Measurements from ENCODE around the gene HIRA.
"Not testable (repeated sequence)": the region's sequence is repeated elsewhere in the genome, so short reads cannot be mapped to it uniquely, and the experiment has no call there.

HIRA gene

DNA sequence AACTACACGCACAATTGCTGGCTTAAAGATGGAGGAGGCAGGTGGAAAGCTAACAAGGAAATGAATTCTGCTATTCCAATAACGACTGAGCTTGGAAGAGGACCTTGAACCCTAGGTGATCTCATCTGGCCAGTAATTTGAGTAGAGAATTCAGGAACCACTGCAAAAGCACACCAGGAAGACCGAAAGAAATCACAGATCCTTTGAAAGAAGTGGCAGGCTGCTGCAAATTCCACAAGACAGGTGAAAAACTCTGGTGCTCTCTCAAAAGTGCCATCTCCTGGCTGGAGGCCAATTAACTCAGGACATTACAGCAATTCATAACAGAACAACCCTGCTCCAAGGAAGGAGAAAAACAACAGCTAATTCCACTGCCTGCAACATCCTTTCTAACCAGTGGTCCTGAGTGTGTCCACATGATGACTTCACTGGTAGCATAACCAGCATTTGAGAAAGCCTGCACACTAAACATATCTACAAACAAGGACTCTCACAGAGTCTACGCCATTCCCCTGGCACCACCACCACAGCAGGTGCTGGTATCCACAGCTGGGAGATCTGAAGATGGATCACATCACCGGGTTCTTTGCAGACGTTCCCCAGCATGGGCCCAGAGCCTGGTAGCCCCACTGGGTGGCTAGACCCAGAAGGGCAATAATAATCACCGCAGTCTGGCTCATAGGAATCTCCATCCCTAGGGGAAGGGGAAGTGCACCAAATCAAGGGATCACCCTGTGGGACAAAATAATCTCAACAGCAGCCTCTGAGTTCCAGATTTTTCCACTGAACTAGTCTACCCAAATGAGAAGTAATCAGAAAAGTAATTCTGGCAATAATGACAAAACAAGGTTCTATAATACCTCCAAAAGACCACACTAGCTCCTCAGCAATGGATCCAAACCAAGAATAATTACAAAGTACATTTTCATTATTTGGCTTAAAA is 95.1 kb downstream of the HIRA start:
- peaks cover 82% of the 10 kb centered on the region for H3K36me3 ChIP-seq (replicated peaks; ENCODE audit: low read depth, low read length)
- H3K4me1 ChIP-seq (ENCODE audit: low read length) = no peaks in the 10 kb centered on the region
- TF ChIP-seq, protein P1, sequence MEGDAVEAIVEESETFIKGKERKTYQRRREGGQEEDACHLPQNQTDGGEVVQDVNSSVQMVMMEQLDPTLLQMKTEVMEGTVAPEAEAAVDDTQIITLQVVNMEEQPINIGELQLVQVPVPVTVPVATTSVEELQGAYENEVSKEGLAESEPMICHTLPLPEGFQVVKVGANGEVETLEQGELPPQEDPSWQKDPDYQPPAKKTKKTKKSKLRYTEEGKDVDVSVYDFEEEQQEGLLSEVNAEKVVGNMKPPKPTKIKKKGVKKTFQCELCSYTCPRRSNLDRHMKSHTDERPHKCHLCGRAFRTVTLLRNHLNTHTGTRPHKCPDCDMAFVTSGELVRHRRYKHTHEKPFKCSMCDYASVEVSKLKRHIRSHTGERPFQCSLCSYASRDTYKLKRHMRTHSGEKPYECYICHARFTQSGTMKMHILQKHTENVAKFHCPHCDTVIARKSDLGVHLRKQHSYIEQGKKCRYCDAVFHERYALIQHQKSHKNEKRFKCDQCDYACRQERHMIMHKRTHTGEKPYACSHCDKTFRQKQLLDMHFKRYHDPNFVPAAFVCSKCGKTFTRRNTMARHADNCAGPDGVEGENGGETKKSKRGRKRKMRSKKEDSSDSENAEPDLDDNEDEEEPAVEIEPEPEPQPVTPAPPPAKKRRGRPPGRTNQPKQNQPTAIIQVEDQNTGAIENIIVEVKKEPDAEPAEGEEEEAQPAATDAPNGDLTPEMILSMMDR (IDR thresholded peaks at IDR 0.05; ENCODE audit: low read depth, low read length) = no peak
- no peak for TF ChIP-seq EZH2phosphoT487 (IDR thresholded peaks at IDR 0.05; ENCODE audit: low read depth)
- no peaks in the 10 kb centered on the region for H4K20me1 ChIP-seq (ENCODE audit: insufficient read depth, low read length)
- H2AFZ ChIP-seq (ENCODE audit: low read depth, low read length) = no peak overlapping the region
- H3K4me2 ChIP-seq (ENCODE audit: low read length) = no peak overlapping the region
- peaks cover 37% of the 10 kb centered on the region for H3K9me3 ChIP-seq (ENCODE audit: insufficient read depth, low read length)
- H3K27ac ChIP-seq (ENCODE audit: low read length) = no peak overlapping the region
- no peaks in the 10 kb centered on the region for H3K79me2 ChIP-seq (ENCODE audit: low read length)
- no peak overlapping the region for H3K9ac ChIP-seq (ENCODE audit: low read length)
- H3K4me3 ChIP-seq (ENCODE audit: low read length) = no peak overlapping the region
- no peaks in the 10 kb centered on the region for H3K27me3 ChIP-seq (ENCODE audit: low read depth, low read length)

DNA sequence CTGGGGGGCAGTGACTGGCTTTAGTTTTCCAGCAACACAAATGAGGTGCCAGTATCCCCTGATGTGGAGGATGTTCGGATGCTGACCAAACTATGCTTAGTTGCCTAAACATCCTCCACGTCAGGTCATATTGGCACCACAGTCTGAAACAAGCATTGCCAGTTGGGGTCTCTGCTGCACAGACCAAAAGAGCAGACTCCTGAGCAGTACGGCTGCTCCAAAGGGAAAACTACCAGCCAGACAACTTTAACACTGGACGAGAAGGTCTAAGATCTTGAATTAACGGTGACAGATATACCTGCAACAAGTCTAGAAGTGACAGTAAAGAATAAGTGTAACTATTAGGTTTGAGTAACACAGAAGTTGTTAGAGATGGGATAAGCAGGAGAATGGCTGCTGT is 99.6 kb downstream of the HIRA start:
- Histone ChIP-seq H3K9me3 (ENCODE audit: insufficient read depth, low read length) (peaks cover 27% of the 10 kb centered on the region), H3K79me2 (ENCODE audit: low read length) (no peaks in the 10 kb centered on the region), H3K4me1 (ENCODE audit: low read length) (no peaks in the 10 kb centered on the region)

GRCh38 chr22:19331474-19331873 is 100.1 kb downstream of the HIRA start:
- no peak overlapping the region for H3K27ac ChIP-seq (ENCODE audit: low read length)
- no peak overlapping the region for H2AFZ ChIP-seq (ENCODE audit: low read depth, low read length)
- no peaks in the 10 kb centered on the region for H3K4me1 ChIP-seq (ENCODE audit: low read length)
- no peak for TF ChIP-seq EZH2phosphoT487 (IDR thresholded peaks at IDR 0.05; ENCODE audit: low read depth)
- TF ChIP-seq, protein P1 (IDR thresholded peaks at IDR 0.05; ENCODE audit: low read depth, low read length) = no peak
- H3K9me3 ChIP-seq (ENCODE audit: insufficient read depth, low read length) = peaks cover 22% of the 10 kb centered on the region
- no peak overlapping the region for H3K4me2 ChIP-seq (ENCODE audit: low read length)
- H3K9ac ChIP-seq (ENCODE audit: low read length) = no peak overlapping the region
- peaks cover 75% of the 10 kb centered on the region for H3K36me3 ChIP-seq (replicated peaks; ENCODE audit: low read depth, low read length)
- H3K79me2 ChIP-seq (ENCODE audit: low read length) = no peaks in the 10 kb centered on the region
- no peak overlapping the region for H3K4me3 ChIP-seq (ENCODE audit: low read length)
- H4K20me1 ChIP-seq (ENCODE audit: insufficient read depth, low read length) = no peaks in the 10 kb centered on the region
- H3K27me3 ChIP-seq (ENCODE audit: low read depth, low read length) = no peaks in the 10 kb centered on the region

More for the DNA sequence above, 99.6 kb downstream of the HIRA start:
- no peak overlapping the region for H3K4me3 ChIP-seq (ENCODE audit: low read length)
- no peaks in the 10 kb centered on the region for H3K27me3 ChIP-seq (ENCODE audit: low read depth, low read length)
- no peak overlapping the region for H3K27ac ChIP-seq (ENCODE audit: low read length)
- no peak for TF ChIP-seq EZH2phosphoT487 (IDR thresholded peaks at IDR 0.05; ENCODE audit: low read depth)
- TF ChIP-seq, protein P1 (IDR thresholded peaks at IDR 0.05; ENCODE audit: low read depth, low read length) = no peak
- no peak overlapping the region for H3K9ac ChIP-seq (ENCODE audit: low read length)
- H2AFZ ChIP-seq (ENCODE audit: low read depth, low read length) = no peak overlapping the region
- H3K36me3 ChIP-seq (replicated peaks; ENCODE audit: low read depth, low read length) = peaks cover 80% of the 10 kb centered on the region
- H4K20me1 ChIP-seq (ENCODE audit: insufficient read depth, low read length) = no peaks in the 10 kb centered on the region
- H3K4me2 ChIP-seq (ENCODE audit: low read length) = no peak overlapping the region

GRCh38 chr22:19330865-19331418 is 100.6 kb downstream of the HIRA start:
- Histone ChIP-seq H4K20me1 (ENCODE audit: insufficient read depth, low read length) (no peaks in the 10 kb centered on the region), H3K36me3 (replicated peaks; ENCODE audit: low read depth, low read length) (peaks cover 69% of the 10 kb centered on the region)

DNA sequence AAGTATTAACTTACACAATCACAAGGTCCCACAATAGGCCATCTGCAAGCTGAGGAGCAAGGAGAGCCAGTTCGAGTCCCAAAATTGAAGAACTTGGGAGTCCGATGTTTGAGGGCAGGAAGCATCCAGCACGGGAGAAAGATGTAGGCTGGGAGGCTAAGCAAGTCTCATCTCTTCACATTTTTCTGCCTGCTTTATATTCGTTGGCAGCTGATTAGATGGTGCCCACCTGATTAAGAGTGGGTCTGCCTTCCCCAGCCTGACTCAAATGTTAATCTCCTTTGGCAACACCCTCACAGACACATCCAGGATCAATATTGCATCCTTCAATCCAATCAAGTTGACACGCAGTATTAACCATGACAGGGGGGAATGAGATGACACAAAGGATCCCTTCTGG is 101.3 kb downstream of the HIRA start:
- not testable (repeated sequence) for H3K4me3 ChIP-seq (ENCODE audit: low read length); H3K79me2 ChIP-seq (ENCODE audit: low read length); H2AFZ ChIP-seq (ENCODE audit: low read depth, low read length); H3K9ac ChIP-seq (ENCODE audit: low read length); H3K4me2 ChIP-seq (ENCODE audit: low read length); H4K20me1 ChIP-seq (ENCODE audit: insufficient read depth, low read length); H3K4me1 ChIP-seq (ENCODE audit: low read length); H3K27me3 ChIP-seq (ENCODE audit: low read depth, low read length); H3K27ac ChIP-seq (ENCODE audit: low read length)
- peaks cover 62% of the 10 kb centered on the region for H3K36me3 ChIP-seq (replicated peaks; ENCODE audit: low read depth, low read length)
- peaks cover 10% of the 10 kb centered on the region for H3K9me3 ChIP-seq (ENCODE audit: insufficient read depth, low read length)

More at GRCh38 chr22:19330865-19331418, 100.6 kb downstream of the HIRA start:
- no peak overlapping the region for H3K4me3 ChIP-seq (ENCODE audit: low read length)
- H3K27me3 ChIP-seq (ENCODE audit: low read depth, low read length) = no peaks in the 10 kb centered on the region
- peaks cover 17% of the 10 kb centered on the region for H3K9me3 ChIP-seq (ENCODE audit: insufficient read depth, low read length)
- TF ChIP-seq, protein P1 (IDR thresholded peaks at IDR 0.05; ENCODE audit: low read depth, low read length) = no peak
- TF ChIP-seq EZH2phosphoT487 (IDR thresholded peaks at IDR 0.05; ENCODE audit: low read depth) = no peak
- H3K4me2 ChIP-seq (ENCODE audit: low read length) = no peak overlapping the region
- no peak overlapping the region for H3K27ac ChIP-seq (ENCODE audit: low read length)
- H3K79me2 ChIP-seq (ENCODE audit: low read length) = no peaks in the 10 kb centered on the region
- H3K4me1 ChIP-seq (ENCODE audit: low read length) = no peaks in the 10 kb centered on the region
- H3K9ac ChIP-seq (ENCODE audit: low read length) = no peak overlapping the region
- no peak overlapping the region for H2AFZ ChIP-seq (ENCODE audit: low read depth, low read length)
